ENCODE measurements around the gene ADARB1.

- no peak for TF ChIP-seq CTCF (optimal IDR thresholded peaks at IDR 0.05 in 1 of 3, IDR thresholded peaks at IDR 0.05 in 1 of 3, conservative IDR thresholded peaks at IDR 0.05 in 1 of 3; ENCODE audit: extremely low read depth in 1 of 3, insufficient read depth in 2 of 3, low read length in 3 of 3)
- no peak for TF ChIP-seq EZH2 (IDR thresholded peaks at IDR 0.05; ENCODE audit: low read length)
Observed at GRCh38 chr21:45132841-45133573, 58.6 kb downstream of the ADARB1 start.
